GM23338 (cell line): ENCODE data around the gene SAA1. TPM values are rescaled to one million over a fixed set of nuclear protein-coding genes. Genes with fewer than 3 reads are reported as not detected.

Source experiments
- ATAC-seq: fragments of 200-7000 bp; cut with Tn5 transposase; 3 replicates; pipeline ENCODE4 v1.9.1; 2020
- DNase-seq: peaks from one replicate; pipeline ENCODE4 v3.0.0-alpha.2; 2015; ENCODE audit warnings: low spot score
- H2AFZ ChIP-seq: fragments of 200-600 bp; sonication (generic); 2 replicates; pipeline ENCODE4 v1.8.0; 2016; ENCODE audit warnings: antibody characterized with exemption, mild to moderate bottlenecking, moderate library complexity
- H3F3A ChIP-seq: fragments of 200-600 bp; sonication (generic); replicated peaks from 2 replicates; pipeline ENCODE4 v1.8.0; 2017; ENCODE audit warnings: antibody characterized with exemption, mixed run types, low read depth
- H3K27ac ChIP-seq: fragments of 200-600 bp; sonication (generic); 2 replicates; pipeline ENCODE4 v1.6.1; 2016; ENCODE audit warnings: low read depth
- H3K27me3 ChIP-seq: fragments of 200-600 bp; sonication (generic); 2 replicates; pipeline ENCODE4 v1.8.0; 2016; ENCODE audit warnings: mild to moderate bottlenecking, mixed run types, moderate library complexity; ENCODE audit not compliant: insufficient read depth
- H3K36me3 ChIP-seq: fragments of 200-600 bp; sonication (generic); 2 replicates; pipeline ENCODE4 v1.8.0; 2016; ENCODE audit warnings: mild to moderate bottlenecking; ENCODE audit not compliant: insufficient read depth
- H3K4me1 ChIP-seq: fragments of 200-600 bp; sonication (generic); 2 replicates; pipeline ENCODE4 v1.8.0; 2016; ENCODE audit warnings: mild to moderate bottlenecking, moderate library complexity; ENCODE audit not compliant: insufficient read depth
- H3K4me2 ChIP-seq: fragments of 200-600 bp; sonication (generic); 2 replicates; pipeline ENCODE4 v1.7.1; 2017; ENCODE audit warnings: mixed run types
- H3K4me3 ChIP-seq: fragments of 200-600 bp; sonication (generic); 2 replicates; pipeline ENCODE4 v1.6.1; 2016; ENCODE audit warnings: mixed run types
- H3K79me2 ChIP-seq: fragments of 200-600 bp; sonication (generic); replicated peaks from 2 replicates; pipeline ENCODE4 v1.8.0; 2017; ENCODE audit warnings: mild to moderate bottlenecking; ENCODE audit not compliant: insufficient read depth
- H3K9me2 ChIP-seq: fragments of 200-600 bp; sonication (generic); 2 replicates; pipeline ENCODE4 v1.8.0; 2017; ENCODE audit not compliant: insufficient read depth
- H4K20me1 ChIP-seq: fragments of 200-600 bp; sonication (generic); replicated peaks from 2 replicates; pipeline ENCODE4 v1.8.0; 2017; ENCODE audit warnings: mild to moderate bottlenecking; ENCODE audit not compliant: insufficient read depth
- H3K27ac Mint-ChIP-seq: 2 replicates; pipeline ENCODE4 v1.8.0; 2020; ENCODE audit warnings: inconsistent platforms, mild to moderate bottlenecking, moderate library complexity, mixed read lengths
- H3K27me3 Mint-ChIP-seq: 3 replicates; pipeline ENCODE4 v1.8.0; 2022; ENCODE audit warnings: low read depth, mild to moderate bottlenecking, moderate library complexity, mixed read lengths, inconsistent platforms; ENCODE audit not compliant: insufficient read depth, poor library complexity
- H3K36me3 Mint-ChIP-seq: 3 replicates; pipeline ENCODE4 v1.8.0; 2021; ENCODE audit warnings: low read depth, mild to moderate bottlenecking, inconsistent platforms, moderate library complexity, mixed read lengths
- H3K4me1 Mint-ChIP-seq: 3 replicates; pipeline ENCODE4 v1.8.0; 2020; ENCODE audit warnings: mild to moderate bottlenecking, inconsistent platforms, mixed read lengths
- H3K4me3 Mint-ChIP-seq: 3 replicates; pipeline ENCODE4 v1.8.0; 2021; ENCODE audit warnings: moderate library complexity, mild to moderate bottlenecking, inconsistent platforms, mixed read lengths
- H3K9me3 Mint-ChIP-seq: 3 replicates; pipeline ENCODE4 v1.8.0; 2020; ENCODE audit warnings: moderate library complexity, mild to moderate bottlenecking, inconsistent platforms, mixed read lengths
- CTCF ChIP-seq, 2 experiments: fragments of 200-600 bp in 1 of 2; sonication (generic) in 1 of 2; conservative IDR thresholded peaks; 2 replicates each; pipeline versions ENCODE4 v1.5.1 to v1.6.1; 2016 to 2017; ENCODE audit warnings: antibody characterized with exemption in 2 of 2, low read depth in 2 of 2, mild to moderate bottlenecking in 2 of 2, moderate library complexity in 1 of 2
- EZH2phosphoT487 ChIP-seq: fragments of 200-600 bp; sonication (generic); IDR thresholded peaks from one replicate; pipeline ENCODE4 v1.8.1; 2018; ENCODE audit warnings: antibody characterized with exemption; ENCODE audit not compliant: unreplicated experiment
- JUNB ChIP-seq: IDR thresholded peaks from one replicate; pipeline ENCODE4 v1.6.1; 2016; ENCODE audit warnings: antibody characterized with exemption; ENCODE audit not compliant: unreplicated experiment
- NANOG ChIP-seq: IDR thresholded peaks from 2 replicates; pipeline ENCODE4 v1.6.1; 2016; ENCODE audit warnings: antibody characterized with exemption, borderline replicate concordance
- POLR2AphosphoS5 ChIP-seq: IDR thresholded peaks from 2 replicates; pipeline ENCODE4 v1.6.1; 2016; ENCODE audit warnings: antibody characterized with exemption, low read depth
- STAT1 ChIP-seq: IDR thresholded peaks from one replicate; pipeline ENCODE4 v1.6.1; 2016; ENCODE audit warnings: antibody characterized with exemption; ENCODE audit not compliant: unreplicated experiment
- ZNF114 ChIP-seq: fragments of 250-450 bp; sonication (Bioruptor Pico); IDR thresholded peaks from 2 replicates; pipeline ENCODE4 v1.5.0; 2020; ENCODE audit warnings: mild to moderate bottlenecking, moderate library complexity
- ZNF331 ChIP-seq: fragments of 250-450 bp; sonication (Bioruptor Pico); IDR thresholded peaks from 2 replicates; pipeline ENCODE4 v1.5.0; 2020; ENCODE audit warnings: low read depth, mild to moderate bottlenecking, moderate library complexity
- polyA plus RNA-seq: library from polyadenylated mRNA; unstranded; fragments of >200 nt; fragmentation: Nextera tagmentation; extraction: Ambion mirVana; gene quantifications from 2 replicates; pipeline ENCODE4 v1.2.1, GENCODE V29; 2016
- total RNA-seq: library from RNA; depleted of rRNA; stranded (reverse); fragments of >200 nt; shearing (Covaris generic); gene quantifications from 2 replicates; pipeline ENCODE4 v1.2.3, GENCODE V29; 2014
- TF ChIP-seq, protein P1 (sequence below): fragments of 250-450 bp; sonication (Bioruptor Pico); IDR thresholded peaks from 2 replicates; pipeline ENCODE4 v1.5.0; 2020; ENCODE audit warnings: mild to moderate bottlenecking, moderate library complexity

The SAA1 gene
- total and polyA plus RNA-seq, 2 experiments from 2014 or later, result not detected

DNA sequence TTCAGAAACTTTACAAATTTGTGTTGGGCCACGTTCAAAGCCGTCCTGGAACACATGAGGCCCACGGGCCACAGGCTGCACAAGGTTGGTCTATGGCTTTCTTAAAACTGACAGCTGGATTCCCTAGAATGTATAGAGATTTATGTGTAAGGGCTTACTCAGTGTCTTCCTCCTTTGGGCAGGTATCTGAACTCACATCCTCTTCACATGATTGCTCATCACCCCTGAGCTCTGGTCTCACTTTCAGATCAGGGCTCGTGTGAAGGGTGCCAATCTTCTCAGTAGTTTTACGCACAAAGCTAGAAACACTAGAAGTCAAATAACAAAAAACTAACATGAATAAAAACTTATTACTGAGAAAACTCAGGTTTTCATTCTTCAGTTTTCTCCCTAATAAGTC, 28.8 kb downstream of the SAA1 start (continued):
- TF ChIP-seq, protein P1, sequence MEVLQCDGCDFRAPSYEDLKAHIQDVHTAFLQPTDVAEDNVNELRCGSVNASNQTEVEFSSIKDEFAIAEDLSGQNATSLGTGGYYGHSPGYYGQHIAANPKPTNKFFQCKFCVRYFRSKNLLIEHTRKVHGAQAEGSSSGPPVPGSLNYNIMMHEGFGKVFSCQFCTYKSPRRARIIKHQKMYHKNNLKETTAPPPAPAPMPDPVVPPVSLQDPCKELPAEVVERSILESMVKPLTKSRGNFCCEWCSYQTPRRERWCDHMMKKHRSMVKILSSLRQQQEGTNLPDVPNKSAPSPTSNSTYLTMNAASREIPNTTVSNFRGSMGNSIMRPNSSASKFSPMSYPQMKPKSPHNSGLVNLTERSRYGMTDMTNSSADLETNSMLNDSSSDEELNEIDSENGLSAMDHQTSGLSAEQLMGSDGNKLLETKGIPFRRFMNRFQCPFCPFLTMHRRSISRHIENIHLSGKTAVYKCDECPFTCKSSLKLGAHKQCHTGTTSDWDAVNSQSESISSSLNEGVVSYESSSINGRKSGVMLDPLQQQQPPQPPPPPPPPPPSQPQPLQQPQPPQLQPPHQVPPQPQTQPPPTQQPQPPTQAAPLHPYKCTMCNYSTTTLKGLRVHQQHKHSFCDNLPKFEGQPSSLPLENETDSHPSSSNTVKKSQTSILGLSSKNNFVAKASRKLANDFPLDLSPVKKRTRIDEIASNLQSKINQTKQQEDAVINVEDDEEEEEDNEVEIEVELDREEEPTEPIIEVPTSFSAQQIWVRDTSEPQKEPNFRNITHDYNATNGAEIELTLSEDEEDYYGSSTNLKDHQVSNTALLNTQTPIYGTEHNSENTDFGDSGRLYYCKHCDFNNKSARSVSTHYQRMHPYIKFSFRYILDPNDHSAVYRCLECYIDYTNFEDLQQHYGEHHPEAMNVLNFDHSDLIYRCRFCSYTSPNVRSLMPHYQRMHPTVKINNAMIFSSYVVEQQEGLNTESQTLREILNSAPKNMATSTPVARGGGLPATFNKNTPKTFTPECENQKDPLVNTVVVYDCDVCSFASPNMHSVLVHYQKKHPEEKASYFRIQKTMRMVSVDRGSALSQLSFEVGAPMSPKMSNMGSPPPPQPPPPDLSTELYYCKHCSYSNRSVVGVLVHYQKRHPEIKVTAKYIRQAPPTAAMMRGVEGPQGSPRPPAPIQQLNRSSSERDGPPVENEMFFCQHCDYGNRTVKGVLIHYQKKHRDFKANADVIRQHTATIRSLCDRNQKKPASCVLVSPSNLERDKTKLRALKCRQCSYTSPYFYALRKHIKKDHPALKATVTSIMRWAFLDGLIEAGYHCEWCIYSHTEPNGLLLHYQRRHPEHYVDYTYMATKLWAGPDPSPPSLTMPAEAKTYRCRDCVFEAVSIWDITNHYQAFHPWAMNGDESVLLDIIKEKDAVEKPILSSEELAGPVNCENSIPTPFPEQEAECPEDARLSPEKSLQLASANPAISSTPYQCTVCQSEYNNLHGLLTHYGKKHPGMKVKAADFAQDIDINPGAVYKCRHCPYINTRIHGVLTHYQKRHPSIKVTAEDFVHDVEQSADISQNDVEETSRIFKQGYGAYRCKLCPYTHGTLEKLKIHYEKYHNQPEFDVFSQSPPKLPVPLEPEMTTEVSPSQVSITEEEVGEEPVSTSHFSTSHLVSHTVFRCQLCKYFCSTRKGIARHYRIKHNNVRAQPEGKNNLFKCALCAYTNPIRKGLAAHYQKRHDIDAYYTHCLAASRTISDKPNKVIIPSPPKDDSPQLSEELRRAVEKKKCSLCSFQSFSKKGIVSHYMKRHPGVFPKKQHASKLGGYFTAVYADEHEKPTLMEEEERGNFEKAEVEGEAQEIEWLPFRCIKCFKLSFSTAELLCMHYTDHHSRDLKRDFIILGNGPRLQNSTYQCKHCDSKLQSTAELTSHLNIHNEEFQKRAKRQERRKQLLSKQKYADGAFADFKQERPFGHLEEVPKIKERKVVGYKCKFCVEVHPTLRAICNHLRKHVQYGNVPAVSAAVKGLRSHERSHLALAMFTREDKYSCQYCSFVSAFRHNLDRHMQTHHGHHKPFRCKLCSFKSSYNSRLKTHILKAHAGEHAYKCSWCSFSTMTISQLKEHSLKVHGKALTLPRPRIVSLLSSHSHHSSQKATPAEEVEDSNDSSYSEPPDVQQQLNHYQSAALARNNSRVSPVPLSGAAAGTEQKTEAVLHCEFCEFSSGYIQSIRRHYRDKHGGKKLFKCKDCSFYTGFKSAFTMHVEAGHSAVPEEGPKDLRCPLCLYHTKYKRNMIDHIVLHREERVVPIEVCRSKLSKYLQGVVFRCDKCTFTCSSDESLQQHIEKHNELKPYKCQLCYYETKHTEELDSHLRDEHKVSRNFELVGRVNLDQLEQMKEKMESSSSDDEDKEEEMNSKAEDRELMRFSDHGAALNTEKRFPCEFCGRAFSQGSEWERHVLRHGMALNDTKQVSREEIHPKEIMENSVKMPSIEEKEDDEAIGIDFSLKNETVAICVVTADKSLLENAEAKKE (CRISPR knock-in tag), result no peak

GRCh38 chr11:18295316-18295715, 29.3 kb downstream of the SAA1 start:
- Histone ChIP-seq H3K27ac (no peak overlapping the region), H3K27me3 (no peaks in the 10 kb centered on the region), H3K4me3 (no peak overlapping the region), H3K4me1 (no peaks in the 10 kb centered on the region), H3K9me2 (no peaks in the 10 kb centered on the region), H3K36me3 (peaks cover 65% of the 10 kb centered on the region), H3K4me2 (no peak overlapping the region), H3K79me2 (no peaks in the 10 kb centered on the region), H2AFZ (no peak overlapping the region), H3F3A (no peaks in the 10 kb centered on the region), H4K20me1 (peaks cover 3% of the 10 kb centered on the region)
- ATAC-seq, result no peak
- DNase-seq, result no peak
- Mint-ChIP-seq H3K9me3 (no peaks in the 10 kb centered on the region), H3K4me1 (no peaks in the 10 kb centered on the region), H3K36me3 (peaks cover 82% of the 10 kb centered on the region), H3K27ac (no peak overlapping the region), H3K4me3 (no peak overlapping the region), H3K27me3 (no peaks in the 10 kb centered on the region)
- TF ChIP-seq ZNF114 (CRISPR knock-in tag) (no peak), CTCF (conservative IDR thresholded peaks at IDR 0.05; ENCODE audit: low read depth in 2 of 2) (no peak), JUNB (no peak), STAT1 (no peak), ZNF331 (CRISPR knock-in tag) (no peak), EZH2phosphoT487 (no peak), NANOG (no peak), POLR2AphosphoS5 (no peak)
- TF ChIP-seq, protein P1 (CRISPR knock-in tag), result no peak
